HG03439 (cell line): ENCODE results near the gene ZNF3.
A peak's percentile ranks its signal among the peaks of the same experiment; 100 is the strongest.

Source experiments
- ATAC-seq: cut with Tn5 transposase; IDR thresholded peaks from one replicate; pipeline ENCODE4 v1.9.1; 2021; ENCODE audit warnings: mild to moderate bottlenecking, moderate library complexity; ENCODE audit not compliant: unreplicated experiment

The ZNF3 gene

DNA sequence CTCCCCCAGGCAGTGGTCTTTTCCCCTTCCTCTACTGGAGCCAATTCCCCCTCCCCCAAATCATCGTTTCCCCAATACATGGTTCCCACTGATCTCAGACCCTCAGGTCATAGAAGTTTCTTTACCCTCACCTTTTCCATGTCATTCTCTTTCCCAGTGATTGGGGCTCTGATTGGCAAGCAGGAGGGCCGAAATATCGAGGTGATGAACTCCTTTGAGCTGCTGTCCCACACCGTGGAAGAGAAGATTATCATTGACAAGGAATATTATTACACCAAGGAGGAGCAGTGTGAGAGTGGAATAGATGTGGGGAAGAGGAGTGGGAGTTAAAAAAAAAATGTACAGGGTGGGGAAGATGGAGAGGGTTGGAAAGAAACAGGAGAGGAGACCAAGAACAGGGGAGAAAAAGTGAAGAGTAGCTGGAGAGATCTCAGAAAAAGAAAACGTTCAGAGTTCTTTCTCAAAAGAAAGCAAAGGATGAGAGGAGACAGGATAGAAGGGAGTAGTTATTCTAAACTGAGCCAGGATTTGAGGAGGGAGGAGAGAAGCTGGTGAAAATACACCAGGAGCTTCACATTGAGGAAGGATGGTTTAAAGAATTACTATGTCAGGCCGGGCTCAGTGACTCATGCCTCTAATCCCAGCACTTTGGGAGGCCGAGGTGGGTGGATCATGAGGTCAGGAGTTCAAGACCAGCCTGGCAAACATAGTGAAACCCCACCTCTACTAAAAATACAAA lies 8.1 kb upstream of the ZNF3 start:
- ATAC-seq = no peak

DNA sequence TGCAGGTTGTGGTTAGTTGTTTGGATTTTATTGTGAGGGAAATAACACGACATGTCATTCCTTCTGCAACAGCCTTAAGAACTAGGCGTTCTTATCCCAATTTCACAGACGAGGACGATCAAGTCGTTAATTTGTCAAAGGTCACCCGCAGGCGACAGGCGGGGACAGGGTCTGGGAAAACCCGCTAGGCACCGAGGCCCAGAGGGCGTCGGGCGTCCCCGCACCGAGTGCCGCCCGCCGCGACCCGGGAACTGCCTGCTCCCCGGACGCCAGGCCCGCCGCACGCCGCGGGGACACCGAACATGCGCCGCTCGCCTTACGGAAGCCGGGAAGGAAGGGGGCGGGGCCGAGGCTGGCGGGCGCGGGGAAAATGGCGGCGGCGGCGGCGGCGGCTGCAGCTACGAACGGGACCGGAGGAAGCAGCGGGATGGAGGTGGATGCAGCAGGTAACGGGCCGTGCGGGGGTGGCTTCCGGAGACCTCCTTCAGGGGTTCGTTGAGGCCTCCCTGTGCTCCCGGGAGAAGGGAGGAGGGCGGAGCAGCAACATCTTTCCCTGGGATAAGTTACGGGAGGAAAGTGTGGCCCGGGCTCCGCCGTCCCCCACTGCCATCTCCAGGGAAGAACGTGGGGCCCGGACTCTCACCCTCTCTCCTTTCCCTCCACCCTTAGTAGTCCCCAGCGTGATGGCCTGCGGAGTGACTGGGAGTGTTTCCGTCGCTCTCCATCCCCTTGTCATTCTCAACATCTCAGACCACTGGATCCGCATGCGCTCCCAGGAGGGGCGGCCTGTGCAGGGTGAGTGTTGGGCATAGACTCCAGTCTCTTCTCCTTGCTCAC lies 7.3 kb upstream of the ZNF3 start, which contains the start of gene COPS6:
Gene COPS6, plus strand, starts transcription at position 349 of the 837 bp plus-strand sequence. Its CDS starts 22 bp downstream, at position 371.
- ATAC-seq = no peak

DNA sequence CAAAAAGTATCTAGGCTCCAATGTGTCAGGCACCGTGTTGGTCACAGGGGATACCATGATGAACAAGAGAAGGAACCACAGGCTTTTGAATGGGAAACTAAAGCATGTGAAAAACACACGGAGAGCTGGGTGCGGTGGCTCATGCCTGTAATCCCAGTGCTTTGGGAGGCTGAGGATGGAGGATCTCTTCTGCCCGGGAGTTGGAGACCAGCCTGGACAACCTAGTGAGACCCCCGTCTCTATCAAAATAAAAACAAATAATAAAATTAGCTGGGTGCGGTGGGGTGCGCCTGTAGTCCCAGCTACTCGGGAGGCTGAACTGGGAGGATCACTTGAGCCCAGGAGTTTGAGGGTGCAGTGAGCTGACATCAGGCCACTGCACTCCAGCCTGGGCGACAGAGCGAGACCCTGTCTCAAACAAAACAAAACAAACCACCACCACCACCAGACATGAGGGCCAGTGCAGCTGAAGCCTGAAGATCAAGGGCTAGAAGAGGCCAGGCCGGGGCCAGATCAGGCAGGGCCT lies 6.6 kb upstream of the ZNF3 start:
- ATAC-seq = no peak

DNA sequence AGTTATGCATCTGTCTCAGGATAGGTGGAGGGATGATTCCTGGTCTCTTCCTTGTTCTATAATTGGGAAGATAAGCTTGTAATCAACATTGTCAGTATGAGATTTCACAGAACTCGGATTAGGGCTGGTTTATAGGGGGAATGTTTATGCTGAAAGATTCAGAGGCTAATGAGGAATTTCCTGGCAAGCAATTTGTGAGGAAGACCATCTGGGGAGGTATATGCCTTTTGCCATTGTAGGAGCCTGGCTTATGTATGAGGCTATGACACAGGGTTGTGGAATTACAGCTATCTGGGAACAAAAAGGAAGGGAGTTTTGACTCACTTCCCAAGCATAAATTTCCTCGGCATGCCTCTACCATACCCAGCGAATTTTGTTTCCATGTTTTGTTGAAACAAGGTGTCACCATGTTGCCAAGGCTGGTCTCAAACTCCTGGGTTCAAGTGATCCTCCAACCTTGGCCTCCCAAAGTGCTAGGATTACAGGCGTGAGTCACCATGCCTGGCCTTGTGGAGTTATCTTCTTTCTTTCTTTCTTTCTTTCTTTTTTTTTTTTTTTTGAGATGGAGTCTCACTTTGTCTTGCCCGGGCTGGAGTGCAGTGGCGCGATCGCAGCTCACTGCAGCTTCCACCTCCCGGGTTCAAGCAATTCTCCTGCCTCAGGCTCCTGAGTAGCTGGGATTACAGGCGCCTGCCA lies 5.7 kb upstream of the ZNF3 start:
- no peak for ATAC-seq

DNA sequence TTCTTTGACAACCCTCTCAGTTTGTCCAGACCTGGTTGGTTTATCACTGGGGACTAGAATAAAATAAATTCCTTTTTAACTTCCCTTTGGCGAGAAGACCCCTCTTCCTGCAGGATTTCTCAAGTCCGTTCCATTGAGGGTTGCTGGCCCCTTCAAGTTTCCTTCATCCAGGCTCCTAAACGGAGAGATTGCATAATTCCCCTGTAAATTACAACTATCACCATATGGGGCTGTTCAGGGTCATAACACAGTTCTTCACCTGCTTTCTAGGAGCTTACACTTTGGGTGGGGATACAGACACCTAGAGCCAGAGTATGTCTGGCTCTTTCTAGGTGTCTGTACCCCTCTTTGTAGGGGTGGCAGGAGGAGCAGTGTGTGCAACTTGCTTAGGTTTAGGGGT lies 4.0 kb upstream of the ZNF3 start:
- ATAC-seq = no peak

DNA sequence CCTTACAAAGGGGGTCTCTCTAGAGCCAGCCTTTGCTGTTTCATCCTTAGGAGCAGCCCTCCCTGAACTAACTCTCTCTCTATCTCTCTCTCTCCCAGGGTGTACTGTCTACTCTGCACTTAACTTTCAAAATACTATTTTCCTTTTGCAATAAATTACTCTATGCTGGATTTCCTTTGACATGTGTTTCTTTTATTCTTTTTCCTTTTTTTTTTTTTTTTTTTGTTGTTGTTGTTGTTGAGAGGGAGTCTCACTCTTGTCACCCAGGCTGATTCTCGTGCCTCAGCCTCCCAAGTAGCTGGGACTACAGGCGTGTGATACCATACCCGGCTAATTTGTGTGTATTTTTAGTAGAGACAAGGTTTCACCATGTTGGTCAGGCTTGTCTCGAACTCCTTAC lies 1.5 kb upstream of the ZNF3 start:
- no peak for ATAC-seq

DNA sequence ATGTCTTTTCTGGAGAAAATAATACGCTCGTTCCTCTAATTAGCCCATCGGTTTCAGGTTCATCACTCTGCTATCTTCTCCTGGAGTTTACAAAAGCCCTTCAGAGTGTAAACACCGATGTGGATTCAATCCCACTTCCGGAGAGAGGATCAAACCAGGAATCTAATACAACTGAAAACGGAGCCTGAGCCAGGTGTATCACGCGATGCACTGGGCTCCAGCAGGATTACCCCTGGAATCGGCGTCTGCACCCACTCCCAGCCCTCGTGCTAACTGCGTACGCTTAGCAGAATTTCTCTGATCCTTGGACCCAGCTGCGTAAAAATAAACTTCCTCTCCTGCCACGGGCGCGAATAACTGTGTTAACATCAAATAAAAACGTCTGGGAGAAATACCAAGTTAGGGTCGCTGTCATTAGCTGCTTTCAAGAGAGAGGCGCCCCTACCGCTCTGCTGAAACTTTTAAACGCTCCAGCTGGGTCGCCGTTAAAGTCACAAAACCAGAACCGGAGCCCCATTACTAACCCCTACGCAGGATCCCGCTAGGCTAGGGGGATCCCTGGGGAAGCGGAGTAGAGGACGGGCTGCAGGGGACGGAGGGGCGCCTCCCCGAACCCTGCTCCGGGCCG lies 502 bp downstream of the ZNF3 start:
- peak; percentile 11 for ATAC-seq

DNA sequence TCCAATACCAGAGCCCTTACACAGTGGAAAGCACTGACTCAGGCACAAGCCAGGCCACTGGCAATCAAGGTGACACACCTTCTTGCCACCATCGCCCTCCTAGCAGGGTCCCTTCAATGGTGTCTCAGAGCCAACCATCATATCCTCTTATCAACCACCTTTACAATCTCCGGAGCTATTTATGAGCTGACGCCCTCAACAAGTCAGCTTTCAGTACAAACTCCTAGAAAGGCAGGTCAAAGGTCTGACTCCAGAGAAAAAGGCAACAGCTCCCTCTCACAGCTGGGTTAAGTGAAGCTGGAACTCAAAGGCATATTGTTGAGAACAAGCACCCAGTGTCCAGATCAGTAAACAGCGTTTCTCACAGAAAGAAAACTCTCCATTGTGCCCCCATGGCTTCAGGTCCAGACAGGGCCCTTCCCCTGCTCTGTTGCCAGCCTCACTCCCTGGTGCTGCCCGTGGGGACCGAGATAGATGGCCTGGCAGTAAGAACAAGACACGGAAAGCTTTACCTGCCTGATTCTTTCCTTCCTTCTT lies 2.4 kb downstream of the ZNF3 start:
- no peak for ATAC-seq

DNA sequence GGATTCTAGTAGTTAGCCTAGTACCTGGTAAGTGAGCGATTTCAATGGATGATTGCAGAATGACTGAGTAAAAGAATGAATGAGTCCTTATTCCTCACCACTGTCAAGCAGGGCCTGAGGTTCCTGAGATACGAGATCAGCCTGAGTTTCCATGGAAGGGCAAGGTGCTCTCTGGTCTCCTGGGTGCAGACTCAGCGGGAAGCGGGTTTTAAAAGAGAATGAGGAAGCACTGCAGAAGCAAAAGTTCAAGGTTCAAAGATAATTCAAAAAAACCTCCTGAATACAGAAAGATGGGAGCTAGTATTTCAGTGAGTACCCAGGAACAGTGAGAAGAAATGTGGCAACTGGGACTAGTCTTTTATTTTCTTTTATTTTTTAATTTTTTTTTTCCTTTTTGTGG lies 4.3 kb downstream of the ZNF3 start:
- ATAC-seq = no peak

DNA sequence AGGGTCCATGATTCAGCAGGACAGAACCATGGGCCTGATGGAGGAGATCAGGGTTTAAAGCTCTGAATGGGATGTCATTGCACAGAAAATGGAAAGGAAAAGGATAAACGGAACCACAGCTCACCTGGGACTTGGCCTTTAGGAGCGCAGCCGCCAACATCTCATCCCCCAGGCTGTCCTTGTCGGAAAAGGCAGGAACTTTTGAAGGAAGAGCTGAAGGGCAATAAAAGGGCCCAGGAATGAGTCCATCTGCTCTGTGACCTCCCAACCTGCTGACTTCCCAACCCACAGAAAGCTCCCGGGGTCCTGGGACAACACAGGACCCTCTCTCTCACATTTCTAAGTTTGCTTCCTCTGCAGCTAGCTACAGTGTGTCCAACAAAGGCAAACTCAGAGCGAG lies 6.1 kb downstream of the ZNF3 start:
- no peak for ATAC-seq

DNA sequence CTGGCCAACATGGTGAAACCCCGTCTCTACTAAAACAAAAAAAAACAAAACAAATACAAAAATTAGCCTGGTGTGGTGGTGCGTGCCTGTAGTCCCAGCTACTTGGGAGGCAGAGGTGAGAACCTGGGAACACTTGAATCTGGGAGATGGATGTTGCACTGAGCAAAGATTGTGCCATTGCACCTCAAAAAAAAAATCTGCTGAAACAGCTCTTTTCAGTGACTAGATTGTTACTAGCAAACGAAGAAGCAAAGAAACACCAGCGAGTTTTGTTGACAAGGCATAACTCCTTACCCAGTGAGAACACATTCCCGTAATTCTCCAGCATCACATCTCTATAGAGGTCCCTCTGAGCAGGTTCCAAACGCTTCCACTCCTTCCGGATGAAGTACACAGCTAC lies 6.7 kb downstream of the ZNF3 start:
- no peak for ATAC-seq

DNA sequence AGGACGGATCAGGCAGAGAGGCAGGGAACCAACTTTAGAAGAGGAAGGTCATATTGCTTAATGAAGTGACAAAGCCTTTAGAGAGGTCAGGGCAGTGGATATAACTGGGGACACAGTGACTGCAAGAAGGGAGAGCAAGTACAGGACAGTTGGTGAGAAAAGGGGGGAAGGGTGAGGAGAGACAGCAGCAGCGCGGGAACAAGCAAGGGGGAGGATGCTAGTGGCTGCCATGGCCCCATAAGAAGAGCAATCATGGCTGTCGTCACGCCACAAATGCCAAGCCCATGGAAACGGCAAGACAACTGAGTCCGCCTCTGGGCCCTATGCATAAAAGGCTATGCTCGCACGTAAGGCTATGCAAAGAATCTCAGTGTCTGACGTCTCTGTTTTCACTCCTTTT lies 9.1 kb downstream of the ZNF3 start:
- no peak for ATAC-seq

DNA sequence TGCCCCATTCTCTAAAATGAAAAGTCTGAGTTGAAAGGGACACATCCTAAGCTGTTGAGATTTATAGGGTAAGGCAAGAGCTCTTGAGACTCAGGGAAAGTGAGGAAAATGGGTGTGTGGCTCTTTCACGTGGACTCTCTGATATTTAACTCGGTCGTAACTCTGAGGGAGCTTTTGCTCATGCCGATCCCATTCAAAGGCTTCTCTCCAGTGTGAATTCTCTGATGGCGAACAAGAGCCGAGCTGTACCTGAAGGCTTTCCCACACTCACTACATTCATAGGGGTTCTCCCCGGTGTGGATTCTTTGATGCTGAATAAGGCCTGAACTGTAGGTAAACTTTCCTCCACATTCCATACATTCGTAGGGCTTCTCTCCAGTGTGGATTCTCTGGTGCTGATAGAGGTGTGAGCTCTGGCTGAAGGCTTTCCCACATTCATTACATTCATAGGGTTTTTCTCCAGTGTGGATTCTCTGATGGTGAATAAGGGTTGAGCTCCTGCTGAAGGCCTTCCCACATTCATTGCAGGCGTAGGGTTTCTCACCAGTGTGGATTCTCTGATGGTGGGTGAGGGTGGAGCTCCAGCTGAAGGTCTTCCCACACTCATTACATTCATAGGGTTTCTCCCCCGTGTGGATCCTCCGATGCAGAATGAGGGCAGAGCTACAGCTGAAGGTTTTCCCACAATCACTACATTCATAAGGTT lies 10.4 kb downstream of the ZNF3 start:
- ATAC-seq = no peak

DNA sequence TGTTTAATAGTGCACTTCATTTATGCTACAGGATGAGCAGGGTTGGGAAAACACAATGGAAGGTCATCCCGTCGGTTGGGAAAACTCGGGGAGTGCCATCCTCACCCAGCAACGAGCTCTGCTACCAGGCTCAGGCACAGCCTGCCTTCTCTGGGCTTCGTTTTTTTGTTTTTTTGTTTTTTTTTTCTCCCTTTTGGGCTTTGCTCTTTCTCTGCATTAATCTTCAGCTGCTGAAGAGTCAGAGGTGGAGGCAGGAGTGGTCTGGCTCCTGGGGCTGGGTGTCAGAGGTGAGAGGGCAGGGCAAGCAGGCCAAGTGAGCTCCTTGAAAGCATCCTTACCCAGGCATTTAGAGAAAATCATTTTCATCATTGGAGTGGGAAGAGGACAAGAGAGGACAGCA lies 11.5 kb downstream of the ZNF3 start:
- ATAC-seq = no peak

DNA sequence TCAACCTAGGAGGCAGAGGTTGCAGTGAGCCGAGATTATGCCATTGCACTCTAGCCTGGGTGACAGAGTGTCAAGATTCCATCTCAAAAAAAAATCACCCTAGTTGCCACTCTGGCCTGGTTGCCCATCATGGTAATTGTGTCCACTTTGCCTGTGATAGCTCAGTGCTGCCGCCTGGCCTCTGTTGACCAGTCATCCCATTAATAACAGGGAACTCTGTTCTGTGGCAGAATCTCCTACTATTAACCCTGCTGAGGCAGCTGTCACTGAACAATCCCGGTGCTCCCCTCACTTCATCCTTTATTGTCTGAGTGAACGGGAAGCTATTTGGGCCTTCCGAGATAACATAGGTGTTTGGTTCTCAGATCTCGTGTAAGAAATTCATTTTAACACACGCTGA lies 14.6 kb downstream of the ZNF3 start:
- no peak for ATAC-seq

DNA sequence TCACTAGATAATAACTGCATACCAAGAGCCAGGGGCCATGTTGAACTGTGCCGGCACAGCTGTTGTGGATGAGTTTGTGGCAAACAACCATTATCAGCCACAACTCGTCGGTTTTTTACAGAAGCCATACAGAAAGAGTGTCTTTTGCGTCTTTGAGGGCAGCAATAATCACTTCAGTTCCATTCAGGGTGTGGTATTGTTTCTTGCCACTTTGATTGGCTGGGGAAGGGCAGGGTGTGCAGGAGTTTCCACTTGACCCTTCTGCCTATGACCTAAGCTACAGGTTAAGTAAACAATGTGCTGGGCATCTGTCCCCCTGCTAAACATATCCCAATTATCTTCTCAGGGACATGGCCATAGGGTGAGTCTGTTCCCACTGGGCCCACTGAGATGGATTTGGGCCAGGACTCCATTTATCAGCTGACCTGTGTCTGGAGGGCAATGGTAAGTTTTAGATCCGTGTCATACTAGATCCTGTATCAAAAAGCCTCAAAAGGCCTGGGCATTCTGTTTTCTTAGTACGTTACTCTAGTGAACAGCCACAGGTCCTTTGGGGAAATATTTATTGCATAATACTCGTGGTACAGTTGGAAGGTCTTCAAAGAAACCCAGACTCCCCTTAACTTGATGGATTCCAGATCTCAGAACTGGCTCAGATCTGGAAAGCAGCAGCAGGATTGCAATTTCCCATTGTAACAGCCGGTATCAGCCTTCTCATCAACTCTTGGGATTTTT lies 15.9 kb downstream of the ZNF3 start:
- ATAC-seq = no peak

DNA sequence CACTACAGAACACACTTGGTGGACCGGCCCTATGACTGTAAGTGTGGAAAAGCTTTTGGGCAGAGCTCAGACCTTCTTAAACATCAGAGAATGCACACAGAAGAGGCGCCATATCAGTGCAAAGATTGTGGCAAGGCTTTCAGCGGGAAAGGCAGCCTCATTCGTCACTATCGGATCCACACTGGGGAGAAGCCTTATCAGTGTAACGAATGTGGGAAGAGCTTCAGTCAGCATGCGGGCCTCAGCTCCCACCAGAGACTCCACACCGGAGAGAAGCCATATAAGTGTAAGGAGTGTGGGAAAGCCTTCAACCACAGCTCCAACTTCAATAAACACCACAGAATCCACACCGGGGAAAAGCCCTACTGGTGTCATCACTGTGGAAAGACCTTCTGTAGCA lies 17.4 kb downstream of the ZNF3 start:
- no peak for ATAC-seq

DNA sequence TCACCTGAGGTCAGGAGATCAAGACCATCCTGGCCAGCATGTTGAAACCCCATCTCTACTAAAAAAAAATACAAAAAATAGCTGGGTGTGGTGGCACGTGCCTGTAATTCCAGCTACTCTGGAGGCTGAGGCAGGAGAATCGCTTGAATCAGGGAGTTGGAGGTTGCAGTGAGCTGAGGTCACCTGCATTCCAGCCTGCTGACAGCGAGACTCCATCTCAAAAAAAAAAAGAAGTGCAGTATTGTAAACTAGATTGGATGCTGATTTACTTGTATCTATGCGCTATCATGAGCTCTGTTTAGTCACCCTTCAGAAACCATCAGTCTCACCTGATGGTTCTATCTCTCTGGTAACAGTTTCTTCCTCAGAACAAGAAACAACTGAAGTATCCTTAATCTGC lies 18.1 kb downstream of the ZNF3 start:
- ATAC-seq = no peak

DNA sequence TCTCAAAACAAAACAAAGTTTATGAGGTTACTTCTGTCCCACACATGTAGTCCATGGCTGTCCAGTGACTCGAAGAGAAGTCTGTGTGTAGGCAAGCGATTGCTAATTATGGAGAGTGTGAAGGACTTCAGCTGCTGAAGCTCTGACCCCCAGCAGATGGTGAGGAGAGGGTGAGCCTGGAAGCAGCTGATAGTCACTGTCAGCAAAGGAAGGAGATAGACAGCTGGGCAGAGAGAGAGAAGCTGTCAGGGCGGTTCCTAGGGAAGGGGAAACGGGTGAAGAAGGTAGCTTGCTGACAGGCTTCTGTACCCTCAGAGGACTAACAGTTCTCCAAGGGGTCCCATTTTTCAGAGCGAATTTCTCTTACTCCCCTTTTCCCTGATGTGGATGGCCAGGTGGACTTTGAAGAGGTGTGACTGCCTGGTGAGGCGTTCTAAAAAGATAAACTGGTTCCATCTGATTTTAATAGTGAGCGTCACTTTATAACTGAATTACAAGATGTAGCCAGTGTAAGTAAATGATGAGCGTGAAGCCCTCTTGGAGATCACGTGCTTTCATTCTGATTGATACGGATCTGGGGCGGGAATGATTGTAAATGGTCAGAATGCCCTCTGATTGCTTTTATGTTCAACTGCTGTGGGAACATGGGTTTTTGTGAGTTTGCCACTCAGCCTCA lies 19.9 kb downstream of the ZNF3 start:
- no peak for ATAC-seq
